HL-60 (cell line): ENCODE results near the gene IGFN1.

Experiments used
- DNase-seq, 2 experiments: peaks; one replicate each; pipeline ENCODE4 v3.0.0-alpha.2; 2010 to 2020; ENCODE audit warnings: low read depth in 1 of 2, low spot score in 1 of 2
- H3K27ac ChIP-seq: fragments of 250-450 bp; sonication (Bioruptor Pico); replicated peaks from 2 replicates; pipeline ENCODE4 v1.5.1; 2020; ENCODE audit warnings: mild to moderate bottlenecking, moderate library complexity
- H3K27me3 ChIP-seq: fragments of 250-450 bp; sonication (Bioruptor Pico); 2 replicates; pipeline ENCODE4 v1.5.1; 2021; ENCODE audit warnings: mild to moderate bottlenecking, moderate library complexity; ENCODE audit not compliant: insufficient read depth, poor library complexity, severe bottlenecking
- H3K4me3 ChIP-seq: replicated peaks from 2 replicates; pipeline ENCODE4 v1.5.1; 2011; ENCODE audit warnings: mild to moderate bottlenecking, control low read depth, low read length; ENCODE audit not compliant: insufficient read depth
- GABPA ChIP-seq: IDR thresholded peaks from 2 replicates; pipeline ENCODE4 v1.6.1; 2012; ENCODE audit warnings: low read depth
- POLR2AphosphoS5 ChIP-seq: IDR thresholded peaks from 2 replicates; pipeline ENCODE4 v1.6.1; 2012; ENCODE audit warnings: low read depth
- SPI1 ChIP-seq: IDR thresholded peaks from 2 replicates; pipeline ENCODE4 v1.6.1; 2012; ENCODE audit warnings: low read depth, mild to moderate bottlenecking, borderline replicate concordance
- TF ChIP-seq, protein P1 (sequence below): IDR thresholded peaks from one replicate; pipeline ENCODE4 v1.5.1; 2011; ENCODE audit warnings: low read length, control low read depth, inconsistent platforms; ENCODE audit not compliant: insufficient read depth
- TF ChIP-seq, protein P2 (sequence below): IDR thresholded peaks from 2 replicates; pipeline ENCODE4 v1.6.1; 2012; ENCODE audit warnings: low read depth; ENCODE audit not compliant: insufficient replicate concordance

The IGFN1 gene

DNA sequence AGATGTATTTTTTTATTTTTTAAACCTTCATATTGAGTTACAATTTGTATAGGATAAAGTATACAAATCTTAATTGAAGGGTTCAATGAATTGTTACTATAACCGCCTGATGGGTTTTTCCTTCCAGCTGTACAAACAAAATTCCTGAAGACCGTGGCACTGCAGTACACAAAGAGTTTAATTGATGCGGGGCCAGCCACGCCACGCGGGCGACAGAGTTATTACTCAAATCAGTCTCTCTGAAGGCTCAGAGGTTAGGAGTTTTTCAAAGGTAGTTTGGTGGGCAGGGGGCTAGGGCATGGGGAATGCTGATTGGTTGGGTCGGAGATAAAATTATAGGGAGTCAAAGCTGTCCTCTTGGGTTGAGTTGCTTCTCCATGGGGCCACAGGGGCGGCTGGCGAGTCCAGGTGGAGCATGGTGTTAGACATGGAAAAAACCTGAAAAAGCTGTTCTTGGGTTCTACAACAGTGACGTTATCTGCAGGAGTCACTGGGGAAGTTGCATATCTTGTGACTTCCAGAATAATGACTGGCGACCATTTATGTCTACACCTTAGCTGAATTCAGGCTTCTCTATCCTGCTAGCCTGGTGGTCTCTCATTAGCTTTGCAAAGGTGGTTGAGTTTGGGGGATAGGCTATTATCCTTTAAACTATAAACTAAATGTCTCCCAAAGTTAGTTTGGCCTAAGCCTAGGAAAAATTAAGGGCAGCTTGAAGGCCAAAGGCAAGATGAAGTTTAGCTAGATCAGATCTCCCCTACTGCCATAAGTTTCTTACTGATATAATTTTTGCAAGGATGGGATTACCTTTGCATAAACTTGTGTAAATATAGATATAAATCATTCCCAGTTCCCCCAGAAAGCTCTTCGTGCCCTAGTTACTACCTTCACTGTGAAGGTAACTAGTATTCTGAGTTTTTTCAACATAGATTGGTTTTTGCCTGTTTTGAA, 23.3 kb upstream of the IGFN1 start:
- Histone ChIP-seq H3K27ac (no peak overlapping the region), H3K27me3 (peaks cover 10% of the 10 kb centered on the region), H3K4me3 (no peak overlapping the region)
- DNase-seq, result no peak
- TF ChIP-seq, protein P1, sequence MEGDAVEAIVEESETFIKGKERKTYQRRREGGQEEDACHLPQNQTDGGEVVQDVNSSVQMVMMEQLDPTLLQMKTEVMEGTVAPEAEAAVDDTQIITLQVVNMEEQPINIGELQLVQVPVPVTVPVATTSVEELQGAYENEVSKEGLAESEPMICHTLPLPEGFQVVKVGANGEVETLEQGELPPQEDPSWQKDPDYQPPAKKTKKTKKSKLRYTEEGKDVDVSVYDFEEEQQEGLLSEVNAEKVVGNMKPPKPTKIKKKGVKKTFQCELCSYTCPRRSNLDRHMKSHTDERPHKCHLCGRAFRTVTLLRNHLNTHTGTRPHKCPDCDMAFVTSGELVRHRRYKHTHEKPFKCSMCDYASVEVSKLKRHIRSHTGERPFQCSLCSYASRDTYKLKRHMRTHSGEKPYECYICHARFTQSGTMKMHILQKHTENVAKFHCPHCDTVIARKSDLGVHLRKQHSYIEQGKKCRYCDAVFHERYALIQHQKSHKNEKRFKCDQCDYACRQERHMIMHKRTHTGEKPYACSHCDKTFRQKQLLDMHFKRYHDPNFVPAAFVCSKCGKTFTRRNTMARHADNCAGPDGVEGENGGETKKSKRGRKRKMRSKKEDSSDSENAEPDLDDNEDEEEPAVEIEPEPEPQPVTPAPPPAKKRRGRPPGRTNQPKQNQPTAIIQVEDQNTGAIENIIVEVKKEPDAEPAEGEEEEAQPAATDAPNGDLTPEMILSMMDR, result no peak
- TF ChIP-seq GABPA (no peak), SPI1 (no peak), POLR2AphosphoS5 (no peak)
- TF ChIP-seq, protein P2, sequence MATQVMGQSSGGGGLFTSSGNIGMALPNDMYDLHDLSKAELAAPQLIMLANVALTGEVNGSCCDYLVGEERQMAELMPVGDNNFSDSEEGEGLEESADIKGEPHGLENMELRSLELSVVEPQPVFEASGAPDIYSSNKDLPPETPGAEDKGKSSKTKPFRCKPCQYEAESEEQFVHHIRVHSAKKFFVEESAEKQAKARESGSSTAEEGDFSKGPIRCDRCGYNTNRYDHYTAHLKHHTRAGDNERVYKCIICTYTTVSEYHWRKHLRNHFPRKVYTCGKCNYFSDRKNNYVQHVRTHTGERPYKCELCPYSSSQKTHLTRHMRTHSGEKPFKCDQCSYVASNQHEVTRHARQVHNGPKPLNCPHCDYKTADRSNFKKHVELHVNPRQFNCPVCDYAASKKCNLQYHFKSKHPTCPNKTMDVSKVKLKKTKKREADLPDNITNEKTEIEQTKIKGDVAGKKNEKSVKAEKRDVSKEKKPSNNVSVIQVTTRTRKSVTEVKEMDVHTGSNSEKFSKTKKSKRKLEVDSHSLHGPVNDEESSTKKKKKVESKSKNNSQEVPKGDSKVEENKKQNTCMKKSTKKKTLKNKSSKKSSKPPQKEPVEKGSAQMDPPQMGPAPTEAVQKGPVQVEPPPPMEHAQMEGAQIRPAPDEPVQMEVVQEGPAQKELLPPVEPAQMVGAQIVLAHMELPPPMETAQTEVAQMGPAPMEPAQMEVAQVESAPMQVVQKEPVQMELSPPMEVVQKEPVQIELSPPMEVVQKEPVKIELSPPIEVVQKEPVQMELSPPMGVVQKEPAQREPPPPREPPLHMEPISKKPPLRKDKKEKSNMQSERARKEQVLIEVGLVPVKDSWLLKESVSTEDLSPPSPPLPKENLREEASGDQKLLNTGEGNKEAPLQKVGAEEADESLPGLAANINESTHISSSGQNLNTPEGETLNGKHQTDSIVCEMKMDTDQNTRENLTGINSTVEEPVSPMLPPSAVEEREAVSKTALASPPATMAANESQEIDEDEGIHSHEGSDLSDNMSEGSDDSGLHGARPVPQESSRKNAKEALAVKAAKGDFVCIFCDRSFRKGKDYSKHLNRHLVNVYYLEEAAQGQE, result no peak

- no peak for DNase-seq
- Histone ChIP-seq H3K27ac (no peak overlapping the region), H3K4me3 (no peak overlapping the region), H3K27me3 (peaks cover 10% of the 10 kb centered on the region)
- TF ChIP-seq SPI1 (no peak), GABPA (no peak), POLR2AphosphoS5 (no peak)
- TF ChIP-seq, protein P2, result no peak
- TF ChIP-seq, protein P1, result no peak
Measured at GRCh38 chr1:201169203-201169602, 21.4 kb upstream of the IGFN1 start.

GRCh38 chr1:201169971-201170532, 20.6 kb upstream of the IGFN1 start:
- H3K4me3 ChIP-seq, result no peak overlapping the region
- TF ChIP-seq, protein P2, result no peak
- TF ChIP-seq GABPA, result no peak
- no peak for TF ChIP-seq SPI1
- TF ChIP-seq, protein P1, result no peak
- no peak for TF ChIP-seq POLR2AphosphoS5
- no peak overlapping the region for H3K27ac ChIP-seq
- H3K27me3 ChIP-seq, result peaks cover 10% of the 10 kb centered on the region
- no peak for DNase-seq
